DND-41 (cell line): ENCODE measurements around the gene NBEA.

ENCODE experiments used
- EZH2 ChIP-seq: IDR thresholded peaks from 3 replicates; pipeline ENCODE4 v1.6.1; 2012; ENCODE audit warnings: borderline replicate concordance, low read depth, mild to moderate bottlenecking, moderate library complexity, low read length, inconsistent platforms; ENCODE audit not compliant: severe bottlenecking
- TF ChIP-seq, protein P1 (sequence below): IDR thresholded peaks from 2 replicates; pipeline ENCODE4 v1.5.1; 2012; ENCODE audit warnings: borderline replicate concordance, low read length, moderate library complexity, mild to moderate bottlenecking; ENCODE audit not compliant: poor library complexity, severe bottlenecking; ENCODE audit errors: extremely low read depth

DNA sequence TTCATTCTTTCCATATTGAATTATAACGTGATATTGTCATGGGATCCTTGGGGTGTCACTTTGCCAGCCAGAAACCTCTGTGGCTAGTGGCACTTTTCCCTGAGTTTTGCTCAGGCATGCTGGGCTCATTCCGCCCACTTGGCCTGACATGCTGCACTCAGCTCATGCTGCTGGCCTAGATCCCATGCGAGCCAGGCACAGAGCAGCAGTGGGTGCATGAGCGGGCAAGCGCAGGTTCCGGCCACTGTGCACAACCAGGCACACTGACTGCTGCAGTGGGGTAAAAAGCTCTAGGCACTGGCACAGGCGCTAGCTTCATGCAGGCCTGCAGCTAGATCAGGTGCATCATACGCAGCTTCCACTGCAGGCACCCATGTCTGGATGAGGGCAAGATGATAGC is 313.2 kb downstream of the NBEA start:
- TF ChIP-seq, protein P1, sequence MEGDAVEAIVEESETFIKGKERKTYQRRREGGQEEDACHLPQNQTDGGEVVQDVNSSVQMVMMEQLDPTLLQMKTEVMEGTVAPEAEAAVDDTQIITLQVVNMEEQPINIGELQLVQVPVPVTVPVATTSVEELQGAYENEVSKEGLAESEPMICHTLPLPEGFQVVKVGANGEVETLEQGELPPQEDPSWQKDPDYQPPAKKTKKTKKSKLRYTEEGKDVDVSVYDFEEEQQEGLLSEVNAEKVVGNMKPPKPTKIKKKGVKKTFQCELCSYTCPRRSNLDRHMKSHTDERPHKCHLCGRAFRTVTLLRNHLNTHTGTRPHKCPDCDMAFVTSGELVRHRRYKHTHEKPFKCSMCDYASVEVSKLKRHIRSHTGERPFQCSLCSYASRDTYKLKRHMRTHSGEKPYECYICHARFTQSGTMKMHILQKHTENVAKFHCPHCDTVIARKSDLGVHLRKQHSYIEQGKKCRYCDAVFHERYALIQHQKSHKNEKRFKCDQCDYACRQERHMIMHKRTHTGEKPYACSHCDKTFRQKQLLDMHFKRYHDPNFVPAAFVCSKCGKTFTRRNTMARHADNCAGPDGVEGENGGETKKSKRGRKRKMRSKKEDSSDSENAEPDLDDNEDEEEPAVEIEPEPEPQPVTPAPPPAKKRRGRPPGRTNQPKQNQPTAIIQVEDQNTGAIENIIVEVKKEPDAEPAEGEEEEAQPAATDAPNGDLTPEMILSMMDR, result no peak
- TF ChIP-seq EZH2, result no peak
